NCI-H1092 treated with DMSO at 0.1 percent for 48 hours (cell line): ENCODE data around the gene SAMD4A.
A peak's percentile ranks its signal among the peaks of the same experiment; 100 is the strongest.

Source experiments
- DNase-seq: peaks from one replicate; lab custom pipeline; 2025; lab: John Stamatoyannopoulos, UW

SAMD4A gene, protein sequence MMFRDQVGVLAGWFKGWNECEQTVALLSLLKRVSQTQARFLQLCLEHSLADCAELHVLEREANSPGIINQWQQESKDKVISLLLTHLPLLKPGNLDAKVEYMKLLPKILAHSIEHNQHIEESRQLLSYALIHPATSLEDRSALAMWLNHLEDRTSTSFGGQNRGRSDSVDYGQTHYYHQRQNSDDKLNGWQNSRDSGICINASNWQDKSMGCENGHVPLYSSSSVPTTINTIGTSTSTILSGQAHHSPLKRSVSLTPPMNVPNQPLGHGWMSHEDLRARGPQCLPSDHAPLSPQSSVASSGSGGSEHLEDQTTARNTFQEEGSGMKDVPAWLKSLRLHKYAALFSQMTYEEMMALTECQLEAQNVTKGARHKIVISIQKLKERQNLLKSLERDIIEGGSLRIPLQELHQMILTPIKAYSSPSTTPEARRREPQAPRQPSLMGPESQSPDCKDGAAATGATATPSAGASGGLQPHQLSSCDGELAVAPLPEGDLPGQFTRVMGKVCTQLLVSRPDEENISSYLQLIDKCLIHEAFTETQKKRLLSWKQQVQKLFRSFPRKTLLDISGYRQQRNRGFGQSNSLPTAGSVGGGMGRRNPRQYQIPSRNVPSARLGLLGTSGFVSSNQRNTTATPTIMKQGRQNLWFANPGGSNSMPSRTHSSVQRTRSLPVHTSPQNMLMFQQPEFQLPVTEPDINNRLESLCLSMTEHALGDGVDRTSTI

DNA sequence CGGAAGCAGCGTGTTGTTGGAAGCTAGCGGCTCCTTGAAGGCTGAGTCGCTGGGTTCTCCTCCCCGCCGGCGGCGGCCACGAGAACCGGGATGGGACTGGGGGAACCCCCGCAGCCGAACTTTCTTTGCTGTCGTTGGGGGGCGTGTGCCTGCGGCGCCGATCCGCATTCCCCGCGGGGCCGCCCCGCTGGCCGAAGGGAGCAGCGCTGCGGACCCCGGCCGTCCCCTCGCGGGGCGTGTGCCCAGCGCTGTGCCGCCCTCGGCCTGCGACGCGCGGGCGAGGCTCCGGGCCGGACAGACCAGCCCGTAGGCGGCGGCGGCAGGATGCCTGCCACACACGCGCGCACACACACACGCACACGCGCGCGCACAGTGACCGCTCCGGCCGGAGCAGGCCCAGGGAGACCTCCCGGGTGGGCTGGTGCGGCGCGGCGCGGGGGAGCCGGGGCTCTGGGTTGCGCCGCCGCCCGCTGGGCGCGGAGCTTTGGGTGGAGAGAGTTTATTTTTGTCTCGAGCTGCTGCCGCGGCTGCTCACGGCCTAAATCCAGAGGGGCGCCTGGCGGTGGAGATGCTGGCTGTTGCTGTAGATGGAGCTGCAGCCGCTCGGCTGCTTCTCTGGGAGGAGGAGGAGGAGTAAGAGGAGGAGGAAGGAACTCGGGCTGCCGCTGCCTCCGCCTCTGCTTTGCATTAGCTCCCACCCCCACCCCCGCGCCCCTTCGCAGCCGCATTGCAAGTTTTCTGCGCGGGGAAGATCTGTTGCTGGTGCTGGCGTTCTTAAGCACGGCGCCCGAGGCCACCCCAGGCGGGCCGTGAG is at the start of gene SAMD4A:
Gene SAMD4A (plus strand): TSS at position 719 of the 814 bp plus-strand sequence. CDS start 789 bp downstream, outside the sequence.
- DNase-seq = peak; percentile 41

- DNase-seq = no peak
Observed at GRCh38 chr14:54524410-54524809, 42.5 kb upstream of the SAMD4A start.

DNA sequence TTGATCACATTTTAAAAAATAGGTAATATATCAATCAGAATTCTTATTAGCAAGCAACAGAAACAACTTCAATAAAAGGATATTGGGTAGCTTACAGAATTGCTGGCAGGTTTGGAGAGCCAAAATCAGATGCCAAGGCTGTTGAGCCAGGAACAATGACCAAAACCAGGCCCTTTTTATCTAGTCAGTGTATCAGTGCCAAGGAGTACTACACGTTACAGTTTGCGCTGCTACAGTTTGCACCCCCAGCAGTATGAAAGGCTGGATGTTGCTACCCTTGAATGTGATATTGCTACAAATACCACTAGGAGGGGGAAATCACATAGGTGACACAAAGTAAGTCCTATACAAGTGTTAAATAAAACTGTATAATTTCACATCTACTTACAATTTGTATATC is 38.0 kb upstream of the SAMD4A start:
- peak; percentile 8 for DNase-seq

DNA sequence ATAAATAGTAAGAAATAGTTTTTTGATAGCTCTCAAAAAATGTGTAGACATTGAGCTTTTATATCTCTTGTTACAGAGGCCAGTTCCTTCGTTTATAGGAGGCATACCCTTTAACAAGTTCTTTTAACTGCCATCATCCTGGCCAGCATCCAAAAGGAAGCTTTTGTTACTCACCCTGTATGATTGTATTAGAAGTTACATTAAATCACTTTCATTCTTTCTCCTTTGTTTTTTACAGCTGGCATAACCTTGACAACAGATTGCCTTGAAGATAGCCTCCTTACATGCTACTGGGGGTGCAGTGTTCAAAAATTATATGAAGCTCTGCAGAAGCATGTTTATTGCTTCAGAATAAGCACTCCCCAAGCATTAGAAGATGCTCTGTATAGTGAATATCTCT is 37.1 kb upstream of the SAMD4A start:
- DNase-seq = no peak

- DNase-seq = no peak
Observed at GRCh38 chr14:54532111-54533012, 34.6 kb upstream of the SAMD4A start.

GRCh38 chr14:54533100-54533499 is 33.8 kb upstream of the SAMD4A start:
- no peak for DNase-seq

GRCh38 chr14:54535126-54535525 is 31.8 kb upstream of the SAMD4A start:
- no peak for DNase-seq

DNA sequence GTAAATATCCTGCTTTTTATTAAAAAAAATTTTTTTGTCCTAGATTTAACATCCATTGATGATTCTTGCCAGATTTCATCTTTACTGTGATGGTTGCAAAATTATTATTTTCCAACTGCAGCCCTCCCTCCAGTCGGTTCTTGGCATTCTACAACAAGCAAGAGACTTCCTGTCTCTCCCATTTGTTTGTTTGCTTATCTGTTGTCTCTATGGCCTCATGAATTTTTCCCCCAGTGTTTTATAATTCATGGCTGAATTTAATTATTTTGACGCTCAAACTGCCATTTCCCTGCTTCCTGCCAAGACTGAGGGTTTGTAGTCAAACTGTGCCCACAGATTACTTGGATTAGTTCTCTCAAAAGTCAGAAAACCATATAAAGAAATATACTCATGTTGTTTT is 31.3 kb upstream of the SAMD4A start:
- DNase-seq = no peak

- DNase-seq = no peak
Observed at GRCh38 chr14:54537651-54538050, 29.3 kb upstream of the SAMD4A start.

GRCh38 chr14:54538055-54538454 is 28.9 kb upstream of the SAMD4A start:
- no peak for DNase-seq

DNA sequence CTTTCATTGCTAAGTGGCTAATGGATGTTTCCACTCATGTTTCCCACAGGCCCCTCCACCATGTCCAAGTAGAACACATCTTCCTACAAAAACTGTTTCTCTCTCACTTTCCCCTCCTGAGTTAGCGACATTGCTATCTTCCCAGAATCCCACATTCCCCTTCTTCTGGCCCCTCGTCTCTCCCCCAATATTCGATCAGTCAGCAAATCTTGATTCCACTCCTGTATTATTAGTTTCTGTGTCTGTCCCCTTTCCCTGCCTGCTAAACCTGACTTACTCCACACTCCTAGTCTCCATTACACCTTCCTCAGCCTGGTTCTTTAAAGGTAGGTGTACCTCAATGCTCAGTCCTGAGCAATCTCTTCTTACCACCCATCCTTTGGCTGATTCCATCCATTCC is 19.3 kb upstream of the SAMD4A start:
- no peak for DNase-seq

GRCh38 chr14:54548491-54548890 is 18.4 kb upstream of the SAMD4A start:
- DNase-seq = no peak

DNA sequence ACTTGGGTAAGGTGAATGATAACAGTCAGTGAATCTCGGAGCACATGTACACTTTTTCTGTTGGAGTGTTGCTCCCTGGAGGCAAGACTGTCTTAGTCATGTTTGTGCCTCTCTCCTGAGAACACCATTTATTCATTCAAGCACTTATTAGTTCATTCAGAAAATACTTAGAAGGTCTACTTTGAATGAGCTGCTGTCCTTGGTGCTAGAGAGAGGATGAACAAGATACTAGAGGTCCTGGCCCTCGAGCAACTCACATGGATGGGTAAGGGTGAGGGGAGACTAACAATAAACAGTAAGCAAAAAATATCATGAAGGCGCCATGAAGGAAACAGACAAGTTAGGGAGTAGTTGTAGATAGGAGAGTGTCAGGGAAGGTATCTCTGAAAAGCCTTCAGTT is 17.1 kb upstream of the SAMD4A start:
- no peak for DNase-seq

DNA sequence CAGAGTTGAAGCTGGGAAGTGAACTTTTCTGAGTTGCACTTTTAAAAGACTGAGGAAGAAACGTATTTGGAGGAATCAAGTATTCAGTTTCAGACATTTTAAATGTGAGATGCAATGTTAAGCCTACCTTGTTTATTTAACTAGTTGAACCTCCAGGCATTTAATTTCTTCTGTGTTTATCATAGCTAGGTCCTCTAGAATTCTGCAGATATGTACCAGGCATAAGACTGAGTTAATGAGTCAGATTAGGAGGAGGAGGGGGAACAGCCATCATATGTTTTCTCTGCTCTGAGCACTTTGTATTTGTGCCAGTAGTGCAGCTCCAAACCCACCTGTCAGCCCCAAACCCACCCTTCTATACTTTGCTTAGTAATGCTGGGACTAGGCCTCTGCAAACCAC is 16.4 kb upstream of the SAMD4A start:
- DNase-seq = no peak

DNA sequence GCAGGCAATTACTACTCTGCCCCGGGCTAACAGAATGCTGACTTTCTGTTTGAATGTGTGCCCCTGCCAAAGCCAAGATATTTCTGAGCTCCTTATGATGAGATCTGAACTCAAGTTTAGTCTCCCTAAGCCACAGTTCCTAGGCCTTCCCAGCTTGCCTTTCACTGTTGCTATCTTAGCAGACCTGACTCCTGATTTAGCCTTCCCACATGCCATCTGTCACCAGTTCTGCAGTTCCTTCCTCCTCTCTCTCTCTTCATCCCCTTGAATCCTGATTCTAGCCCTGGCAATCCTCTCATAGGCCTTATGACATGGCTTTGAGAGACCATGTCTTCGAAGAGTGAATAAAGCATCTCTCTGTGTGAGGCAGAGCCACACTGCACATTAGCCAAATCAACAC is 12.5 kb upstream of the SAMD4A start:
- no peak for DNase-seq

GRCh38 chr14:54555651-54556050 is 11.3 kb upstream of the SAMD4A start:
- no peak for DNase-seq

- no peak for DNase-seq
Observed at GRCh38 chr14:54556535-54556934, 10.4 kb upstream of the SAMD4A start.

- no peak for DNase-seq
Observed at GRCh38 chr14:54562334-54562733, 4.6 kb upstream of the SAMD4A start.

DNA sequence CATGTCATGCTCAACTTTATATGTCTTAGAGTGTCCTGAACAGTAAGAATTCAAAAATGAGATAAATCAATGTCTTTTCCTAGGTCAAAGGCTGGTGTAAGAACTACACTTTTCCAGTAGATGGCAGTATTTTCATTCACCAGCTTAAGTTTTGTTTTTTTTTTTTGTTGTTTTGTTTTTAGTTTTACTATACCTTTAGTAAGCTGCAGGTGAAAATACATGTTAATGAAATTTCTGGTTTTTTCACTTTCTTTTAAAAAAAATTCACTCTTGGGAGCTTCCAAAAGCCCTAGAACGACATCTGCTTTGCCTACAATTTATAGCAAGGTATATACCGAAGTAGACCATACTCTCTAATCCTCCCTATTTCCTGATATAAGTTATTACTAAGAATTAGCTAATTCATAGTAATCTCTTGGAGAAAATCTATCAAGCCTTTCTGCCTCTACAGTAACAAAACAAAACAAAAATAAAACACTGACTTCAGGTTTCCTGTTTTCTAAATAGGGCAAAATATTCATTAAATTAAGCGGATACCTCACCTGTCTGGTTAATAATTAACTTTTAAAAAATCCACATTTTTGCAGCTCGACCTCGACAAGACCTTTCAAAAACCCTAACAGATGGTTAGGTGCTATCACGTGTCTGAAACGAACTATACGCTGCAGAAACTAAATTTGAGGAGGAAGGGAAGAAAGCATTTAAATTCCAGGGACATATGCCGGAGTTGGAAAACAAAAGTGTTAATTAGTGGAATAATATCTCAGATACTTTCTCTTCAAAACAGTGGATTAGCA is 2.7 kb upstream of the SAMD4A start:
- DNase-seq = peak; percentile 55

- peak; percentile 37 for DNase-seq
Observed at GRCh38 chr14:54564868-54565784, 1.8 kb upstream of the SAMD4A start.
